GM18499 (cell line): ENCODE data around the gene CREBBP.

ENCODE experiments used
- ATAC-seq: cut with Tn5 transposase; IDR thresholded peaks from one replicate; pipeline ENCODE4 v1.9.1; 2021; ENCODE audit warnings: moderate number of reproducible peaks; ENCODE audit not compliant: insufficient read depth, unreplicated experiment

The CREBBP gene

GRCh38 chr16:3881499-3881990, 1.0 kb upstream of the CREBBP start:
- no peak for ATAC-seq

GRCh38 chr16:3879887-3880564, 487 bp downstream of the CREBBP start:
- no peak for ATAC-seq

GRCh38 chr16:3879258-3879886, 1.1 kb downstream of the CREBBP start:
- no peak for ATAC-seq

- no peak for ATAC-seq
Observed at GRCh38 chr16:3878610-3879009, 1.9 kb downstream of the CREBBP start.

- no peak for ATAC-seq
Observed at GRCh38 chr16:3876695-3877094, 3.8 kb downstream of the CREBBP start.

GRCh38 chr16:3876160-3876559, 4.4 kb downstream of the CREBBP start:
- no peak for ATAC-seq

- ATAC-seq, result no peak
Observed at GRCh38 chr16:3874794-3875692, 5.5 kb downstream of the CREBBP start.

GRCh38 chr16:3874242-3874641, 6.3 kb downstream of the CREBBP start:
- no peak for ATAC-seq

- no peak for ATAC-seq
Observed at GRCh38 chr16:3873482-3874173, 6.9 kb downstream of the CREBBP start.

- ATAC-seq, result no peak
Observed at GRCh38 chr16:3872216-3872895, 8.2 kb downstream of the CREBBP start.

- ATAC-seq, result no peak
Observed at GRCh38 chr16:3868967-3869366, 11.5 kb downstream of the CREBBP start.

GRCh38 chr16:3868556-3868955, 12.0 kb downstream of the CREBBP start:
- ATAC-seq, result no peak

GRCh38 chr16:3866703-3867431, 13.6 kb downstream of the CREBBP start:
- no peak for ATAC-seq

GRCh38 chr16:3865241-3865640, 15.3 kb downstream of the CREBBP start:
- no peak for ATAC-seq

GRCh38 chr16:3864562-3864961, 16.0 kb downstream of the CREBBP start:
- no peak for ATAC-seq

- ATAC-seq, result no peak
Observed at GRCh38 chr16:3863587-3863986, 16.9 kb downstream of the CREBBP start.

- no peak for ATAC-seq
Observed at GRCh38 chr16:3861808-3862451, 18.6 kb downstream of the CREBBP start.

GRCh38 chr16:3859889-3860288, 20.6 kb downstream of the CREBBP start:
- no peak for ATAC-seq

- no peak for ATAC-seq
Observed at GRCh38 chr16:3858801-3859200, 21.7 kb downstream of the CREBBP start.
